Fibroblast of skin of left biceps (primary cell): Measurements from ENCODE around the gene PCAT7.
A peak's percentile ranks its signal among the peaks of the same experiment; 100 is the strongest.

Experiments used
- DNase-seq, 2 experiments: peaks; one replicate each; pipeline ENCODE4 v3.0.0-alpha.2; 2013; ENCODE audit warnings: low read depth in 2 of 2

Gene PCAT7

GRCh38 chr9:94603259-94604160 is 48.6 kb downstream of the PCAT7 start:
- peak; percentile 4 to 13 for DNase-seq

- no peak for DNase-seq
These were observed 52.0 kb downstream of the PCAT7 start for GRCh38 chr9:94606646-94607422.

DNA sequence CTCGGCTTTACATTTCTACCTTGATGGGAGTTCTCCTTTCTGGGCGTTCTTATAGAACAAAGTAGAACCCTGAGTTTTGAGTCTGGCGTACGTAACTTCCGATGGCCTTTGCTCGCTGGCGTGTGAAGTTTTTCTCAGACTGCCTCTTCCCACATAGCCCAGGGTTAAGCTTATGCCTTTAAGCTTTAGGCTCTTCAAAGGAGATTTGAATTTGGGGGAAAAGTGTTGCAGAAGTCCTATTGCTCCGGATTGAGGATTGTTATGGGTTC is 52.5 kb downstream of the PCAT7 start:
- DNase-seq, result no peak

DNA sequence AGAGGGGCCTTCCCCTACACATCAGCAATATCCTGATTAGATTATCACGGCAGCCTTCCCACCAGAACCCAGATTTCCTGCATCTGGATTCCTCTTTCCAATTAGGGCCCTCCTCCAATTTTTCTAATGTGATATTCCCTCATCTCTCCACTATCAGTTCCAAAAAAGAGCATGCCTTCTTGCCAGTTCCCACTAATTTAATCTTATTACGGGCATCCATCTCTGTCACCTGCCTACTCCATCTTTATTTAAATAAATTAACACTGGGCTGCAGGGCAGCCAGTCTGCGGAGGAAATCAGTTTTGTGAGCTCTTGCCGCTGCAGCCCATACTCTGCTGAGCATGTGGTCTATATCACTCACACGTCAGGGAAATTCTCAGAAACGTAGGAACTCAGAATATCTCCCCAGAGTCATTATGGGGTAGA is 55.3 kb downstream of the PCAT7 start:
- DNase-seq, result no peak

DNA sequence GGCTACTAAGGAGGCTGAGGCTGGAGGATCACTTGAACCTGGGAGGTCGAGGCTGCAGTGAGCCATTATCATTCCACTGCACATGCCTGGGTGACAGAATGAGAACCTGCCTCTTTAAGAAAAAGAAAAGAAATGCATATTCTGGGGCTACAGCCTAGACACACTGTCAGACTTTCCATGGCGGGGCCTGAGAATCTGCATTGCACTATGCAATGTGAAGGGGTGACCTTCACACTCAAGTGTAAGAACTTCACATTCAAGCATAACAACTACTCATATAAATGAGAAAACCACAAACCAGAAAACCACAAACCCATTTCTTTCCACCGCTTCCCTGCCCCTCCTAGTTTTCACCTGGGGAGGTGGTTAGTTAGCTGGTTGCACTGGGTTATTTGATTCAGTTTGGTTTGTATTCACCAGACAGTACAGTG is 56.8 kb downstream of the PCAT7 start:
- no peak for DNase-seq

GRCh38 chr9:94612071-94612470 is 57.2 kb downstream of the PCAT7 start:
- DNase-seq, result no peak

- DNase-seq, result no peak
These were observed 58.1 kb downstream of the PCAT7 start for GRCh38 chr9:94613003-94613402.

- DNase-seq, result no peak
These were observed 64.1 kb downstream of the PCAT7 start for GRCh38 chr9:94619026-94619425.
